ENCODE results near the gene TMEM121.

TMEM121 gene

GRCh38 chr14:105532735-105533141 lies 6.4 kb downstream of the TMEM121 start:
- no peak overlapping the region for H3K4me2 ChIP-seq (ENCODE audit: low read depth, low read length, poor library complexity, severe bottlenecking)
- H3F3A ChIP-seq (ENCODE audit: insufficient read depth) = no peaks in the 10 kb centered on the region
- H3K9me2 ChIP-seq (replicated peaks; ENCODE audit: insufficient read depth, low read length) = no peaks in the 10 kb centered on the region
- peak; percentile 50 for TF ChIP-seq CTCF (IDR thresholded peaks at IDR 0.05; ENCODE audit: insufficient read depth, low read length, poor library complexity, severe bottlenecking)
- TF ChIP-seq EZH2phosphoT487 (conservative IDR thresholded peaks at IDR 0.05; ENCODE audit: low read length) = no peak
- H2AFZ ChIP-seq (ENCODE audit: low read depth, low read length, severe bottlenecking) = no peak overlapping the region
- no peaks in the 10 kb centered on the region for H3K79me2 ChIP-seq (ENCODE audit: insufficient read depth, low read length)
- H3K4me3 ChIP-seq (ENCODE audit: insufficient read depth, low read length, poor library complexity, severe bottlenecking) = no peak overlapping the region
- H3K9ac ChIP-seq (ENCODE audit: low read length) = no peak overlapping the region
- H4K20me1 ChIP-seq (ENCODE audit: low read depth, low read length) = no peaks in the 10 kb centered on the region
- H3K36me3 ChIP-seq (ENCODE audit: low read length) = no peaks in the 10 kb centered on the region
- H3K27ac ChIP-seq (ENCODE audit: low read depth, low read length) = no peak overlapping the region
- H3K27me3 ChIP-seq (ENCODE audit: low read length) = 0 out of 2 replicates have a peak, but pooled peaks cover 2% of the 10 kb centered on the region
- H3K9me3 ChIP-seq (ENCODE audit: insufficient read depth, low read length) = no peaks in the 10 kb centered on the region

GRCh38 chr14:105533391-105533790 lies 7.0 kb downstream of the TMEM121 start:
- Histone ChIP-seq H3K9ac (ENCODE audit: low read length) (no peak overlapping the region), H3K27me3 (ENCODE audit: low read length) (0 out of 2 replicates have a peak, but pooled peaks cover 2% of the 10 kb centered on the region), H3K36me3 (ENCODE audit: low read length) (no peaks in the 10 kb centered on the region), H4K20me1 (ENCODE audit: low read depth, low read length) (no peaks in the 10 kb centered on the region), H3K27ac (ENCODE audit: low read depth, low read length) (no peak overlapping the region), H2AFZ (ENCODE audit: low read depth, low read length, severe bottlenecking) (no peak overlapping the region), H3K79me2 (ENCODE audit: insufficient read depth, low read length) (no peaks in the 10 kb centered on the region), H3K4me3 (ENCODE audit: insufficient read depth, low read length, poor library complexity, severe bottlenecking) (no peak overlapping the region), H3F3A (ENCODE audit: insufficient read depth) (no peaks in the 10 kb centered on the region), H3K9me3 (ENCODE audit: insufficient read depth, low read length) (no peaks in the 10 kb centered on the region), H3K4me2 (ENCODE audit: low read depth, low read length, poor library complexity, severe bottlenecking) (no peak overlapping the region), H3K9me2 (replicated peaks; ENCODE audit: insufficient read depth, low read length) (no peaks in the 10 kb centered on the region)
- TF ChIP-seq EZH2phosphoT487 (conservative IDR thresholded peaks at IDR 0.05; ENCODE audit: low read length) (no peak), CTCF (IDR thresholded peaks at IDR 0.05; ENCODE audit: insufficient read depth, low read length, poor library complexity, severe bottlenecking) (no peak)

GRCh38 chr14:105533811-105534498 lies 7.6 kb downstream of the TMEM121 start:
- TF ChIP-seq EZH2phosphoT487 (conservative IDR thresholded peaks at IDR 0.05; ENCODE audit: low read length) = no peak
- no peak for TF ChIP-seq CTCF (IDR thresholded peaks at IDR 0.05; ENCODE audit: insufficient read depth, low read length, poor library complexity, severe bottlenecking)
- Histone ChIP-seq H3K9me2 (replicated peaks; ENCODE audit: insufficient read depth, low read length) (no peaks in the 10 kb centered on the region), H3K27ac (ENCODE audit: low read depth, low read length) (no peak overlapping the region), H3F3A (ENCODE audit: insufficient read depth) (no peaks in the 10 kb centered on the region), H3K4me2 (ENCODE audit: low read depth, low read length, poor library complexity, severe bottlenecking) (no peak overlapping the region), H3K27me3 (ENCODE audit: low read length) (no peaks in the 10 kb centered on the region), H3K9ac (ENCODE audit: low read length) (no peak overlapping the region), H3K36me3 (ENCODE audit: low read length) (no peaks in the 10 kb centered on the region), H3K79me2 (ENCODE audit: insufficient read depth, low read length) (no peaks in the 10 kb centered on the region), H3K9me3 (ENCODE audit: insufficient read depth, low read length) (no peaks in the 10 kb centered on the region), H3K4me3 (ENCODE audit: insufficient read depth, low read length, poor library complexity, severe bottlenecking) (no peak overlapping the region), H4K20me1 (ENCODE audit: low read depth, low read length) (no peaks in the 10 kb centered on the region), H2AFZ (ENCODE audit: low read depth, low read length, severe bottlenecking) (no peak overlapping the region)
